ENCODE results near the gene RPL27A. TPM values are rescaled to one million over a fixed set of nuclear protein-coding genes. Genes with fewer than 3 reads are reported as not detected.

RPL27A gene
- total and polyA plus RNA-seq, 2 of the 8 experiments (the other 6 are each of a cell fraction or from before 2014, with no cell fraction given), result 1,756 to 1,777 TPM

DNA sequence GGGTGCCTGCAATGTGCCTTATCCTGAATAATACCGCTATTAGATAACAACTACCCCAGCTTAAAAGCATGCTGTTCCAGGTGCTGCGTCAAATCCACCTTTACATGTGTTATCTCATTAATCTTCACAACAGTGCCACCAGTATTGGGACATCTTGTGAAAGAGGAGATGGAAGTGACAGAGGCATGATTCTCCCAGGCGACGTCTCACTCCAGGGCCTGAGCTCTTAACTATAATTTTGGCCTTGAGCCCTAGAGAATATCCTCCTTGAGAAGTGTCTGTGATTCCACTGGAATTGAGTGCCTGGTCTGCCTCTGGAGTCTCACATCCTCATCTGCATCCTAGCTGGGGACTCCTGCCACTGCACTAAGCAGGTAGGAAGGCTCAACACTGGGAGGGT lies 43.8 kb downstream of the RPL27A start:
- H2BK120ac ChIP-seq (replicated peaks; ENCODE audit: low read depth, low read length), result no peak overlapping the region
- no peaks in the 10 kb centered on the region for H3K79me2 ChIP-seq (ENCODE audit: control insufficient read depth in 1 of 2, insufficient read depth in 2 of 2, low read length in 2 of 2)
- H2BK15ac ChIP-seq (ENCODE audit: low read length), result no peak overlapping the region
- no peak overlapping the region for H3K4me2 ChIP-seq (ENCODE audit: insufficient read depth in 1 of 2, low read depth in 2 of 2, low read length in 2 of 2)
- no peak overlapping the region for H3K4me3 ChIP-seq (ENCODE audit: extremely low read depth in 1 of 4, insufficient read depth in 2 of 4, low read depth in 3 of 4, low read length in 4 of 4)
- no peak overlapping the region for H2BK12ac ChIP-seq (ENCODE audit: low read depth, low read length)
- H3K27me3 ChIP-seq (replicated peaks in 1 of 4; ENCODE audit: control insufficient read depth in 3 of 4, extremely low read depth in 1 of 4, insufficient read depth in 3 of 4, low read length in 3 of 4), result no peaks in the 10 kb centered on the region
- no peak overlapping the region for H4K8ac ChIP-seq (ENCODE audit: extremely low read depth, insufficient read depth, low read length)
- FAIRE-seq, result no peak
- no peaks in the 10 kb centered on the region for H3K9me3 ChIP-seq (ENCODE audit: insufficient read depth in 2 of 2, low read depth in 1 of 2, low read length in 1 of 2)
- no peak overlapping the region for H2AFZ ChIP-seq (ENCODE audit: low read length)
- 98% methylated on average over 4 of the region's 4 CpGs; no CpG with 5 or more reads in 1 of the 2 experiments for WGBS, 2 experiments (ENCODE audit: extremely low coverage in 1 of 2, insufficient coverage in 1 of 2, insufficient read length in 1 of 2, insufficient replicate concordance in 2 of 2, low coverage in 1 of 2, low lambda C conversion rate in 2 of 2, missing lambda C conversion rate in 1 of 2)
- H3K9ac ChIP-seq (replicated peaks in 1 of 4; ENCODE audit: extremely low read depth in 1 of 4, low read depth in 3 of 4, low read length in 3 of 4), result no peak overlapping the region
- no peaks in the 10 kb centered on the region for H3K36me3 ChIP-seq (ENCODE audit: control insufficient read depth in 2 of 4, insufficient read depth in 4 of 4, low read length in 3 of 4)
- H3K79me1 ChIP-seq (ENCODE audit: low read depth, low read length), result no peaks in the 10 kb centered on the region; the same call in 1 of the 2 replicates
- no peak overlapping the region for H4K5ac ChIP-seq (ENCODE audit: insufficient read length, low read depth, low read length)
- H3K4me1 ChIP-seq (replicated peaks in 1 of 4; ENCODE audit: control insufficient read depth in 3 of 4, insufficient read depth in 4 of 4, low read length in 3 of 4), result peaks cover 0 to 13% (median 7%) of the 10 kb centered on the region in 4 experiments; a peak in 4 of 7 replicates
- no peak overlapping the region for H3K14ac ChIP-seq (ENCODE audit: insufficient read length)
- no peak overlapping the region for H3K27ac ChIP-seq (ENCODE audit: low read depth, low read length)
- no peak overlapping the region for H2BK20ac ChIP-seq (ENCODE audit: low read length)
- H2AK5ac ChIP-seq (ENCODE audit: low read depth, low read length), result no peak overlapping the region
- no peak for DNase-seq (ENCODE audit: low read depth in 1 of 2, low spot score in 2 of 2)
- ChIA-PET POLR2A (ENCODE audit: partially characterized antibody) (interaction anchor here (1.3 to 2.0 kb wide), 3 partner anchors 25 to 44 kb away, joined by 3 to 6 read pairs (median 5); partner anchors contain the start of genes RPL27A and TRIM66), CTCF (ENCODE audit: partially characterized antibody) (interaction anchor here (0.8 to 1.5 kb wide), 3 partner anchors 11 to 87 kb away, joined by 3 read pairs; no protein-coding TSS in a partner anchor)
- H3K4ac ChIP-seq (replicated peaks; ENCODE audit: insufficient read length, low read depth, low read length), result no peak overlapping the region
- peak overlapping the region; percentile 49; the same call in 1 of the 2 replicates for H2BK5ac ChIP-seq (ENCODE audit: low read depth, low read length)
- H4K91ac ChIP-seq (replicated peaks; ENCODE audit: insufficient read length, low read length), result no peak overlapping the region
- H3K56ac ChIP-seq (replicated peaks; ENCODE audit: insufficient read length, low read depth, low read length), result no peak overlapping the region
- no peaks in the 10 kb centered on the region for H4K20me1 ChIP-seq (replicated peaks in 1 of 2; ENCODE audit: control insufficient read depth in 1 of 2, insufficient read depth in 2 of 2, low read length in 2 of 2)
- no peak for TF ChIP-seq ASH2L (IDR thresholded peaks at IDR 0.05; ENCODE audit: low read length)
- no peak for TF ChIP-seq TAF1 (IDR thresholded peaks at IDR 0.05; ENCODE audit: low read depth, low read length)
- no peak for TF ChIP-seq SIRT6 (IDR thresholded peaks at IDR 0.05; ENCODE audit: low read length)
- TF ChIP-seq RNF2 (IDR thresholded peaks at IDR 0.05; ENCODE audit: borderline replicate concordance, low read depth, low read length, missing control alignments, poor library complexity, severe bottlenecking), result no peak
- no peak for TF ChIP-seq NANOG (IDR thresholded peaks at IDR 0.05; ENCODE audit: insufficient read depth, low read depth, low read length, poor library complexity, severe bottlenecking)
- no peak for TF ChIP-seq CEBPB (IDR thresholded peaks at IDR 0.05; ENCODE audit: low read depth, low read length)
- TF ChIP-seq CHD2 (IDR thresholded peaks at IDR 0.05; ENCODE audit: low read length), result no peak
- TF ChIP-seq RAD21 (IDR thresholded peaks at IDR 0.05 in 1 of 2, conservative IDR thresholded peaks at IDR 0.05 in 1 of 2; ENCODE audit: low read depth in 2 of 2, low read length in 2 of 2), result no peak
- TF ChIP-seq JUND (IDR thresholded peaks at IDR 0.05; ENCODE audit: low read length), result no peak
- no peak for TF ChIP-seq EZH2 (IDR thresholded peaks at IDR 0.05; ENCODE audit: low read depth, low read length, severe bottlenecking)
- no peak for TF ChIP-seq POLR2AphosphoS5 (IDR thresholded peaks at IDR 0.05; ENCODE audit: low read depth, low read length)
- H3K23ac ChIP-seq (ENCODE audit: insufficient read length), result no peak overlapping the region
- H3K23me2 ChIP-seq (ENCODE audit: low read depth, low read length), result no peaks in the 10 kb centered on the region
- H3K18ac ChIP-seq (ENCODE audit: extremely low read depth, low read length), result no peak overlapping the region

Data from H1 (cell line).